Esophagus muscularis mucosa (tissue), 4 donors: Measurements from ENCODE around the gene MBD3L1. TPM values are rescaled to one million over a fixed set of nuclear protein-coding genes. Genes with fewer than 3 reads are reported as not detected.

Experiments used
- DNase-seq: peaks from one replicate; pipeline ENCODE4 v3.0.0-alpha.2; 2017; ENCODE audit errors: extremely low spot score
- H3K27ac ChIP-seq, 4 donors: fragments of 200-600 bp; sonication (generic); replicated peaks in 1 of 4; 1 replicate in 3 of 4; 2 replicates in 1 of 4; pipeline ENCODE4 v1.5.1; 2016 to 2019; ENCODE audit warnings: mild to moderate bottlenecking in 1 of 4
- H3K27me3 ChIP-seq, 4 donors: fragments of 200-600 bp; sonication (generic); one replicate each; pipeline versions ENCODE4 v1.5.1 to v1.6.0; 2016 to 2019
- H3K36me3 ChIP-seq, 4 donors: fragments of 200-600 bp; sonication (generic); one replicate each; pipeline ENCODE4 v1.5.1; 2016 to 2019
- H3K4me1 ChIP-seq, 4 donors: fragments of 200-600 bp; sonication (generic); one replicate each; pipeline ENCODE4 v1.5.1; 2016 to 2019
- H3K4me3 ChIP-seq, 4 donors: fragments of 200-600 bp; sonication (generic); 1 replicate in 2 of 4; 2 replicates in 2 of 4; pipeline ENCODE4 v1.5.1; 2016 to 2019; ENCODE audit warnings: mild to moderate bottlenecking in 4 of 4, moderate library complexity in 1 of 4
- H3K9me3 ChIP-seq, 4 donors: fragments of 200-600 bp; sonication (generic); 1 replicate in 3 of 4; 2 replicates in 1 of 4; pipeline ENCODE4 v1.5.1; 2016 to 2019
- CTCF ChIP-seq, 3 experiments: fragments of 200-600 bp in 2 of 3; fragments of 450-650 bp in 1 of 3; sonication (generic) in 2 of 3; IDR thresholded peaks; one replicate each; pipeline ENCODE4 v1.5.1; 2017 to 2019; ENCODE audit warnings: antibody characterized with exemption in 3 of 3, mild to moderate bottlenecking in 2 of 3, moderate library complexity in 1 of 3
- EP300 ChIP-seq: sonication (generic); formaldehyde crosslinking; IDR thresholded peaks from one replicate; pipeline ENCODE4 v1.6.1; 2017; ENCODE audit warnings: antibody characterized with exemption
- POLR2A ChIP-seq: fragments of 450-650 bp; IDR thresholded peaks from one replicate; pipeline ENCODE4 v1.6.1; 2017; ENCODE audit warnings: antibody characterized with exemption, moderate library complexity, mild to moderate bottlenecking, low read depth
- POLR2AphosphoS5 ChIP-seq, 2 donors: sonication (generic); formaldehyde crosslinking; IDR thresholded peaks; one replicate each; pipeline ENCODE4 v1.6.1; 2017; ENCODE audit warnings: antibody characterized with exemption in 2 of 2
- WGBS: methylation state at CpG from one replicate; pipeline ENCODE4 v1.1.5; 2018; 5-methylcytosine and 5-hydroxymethylcytosine counted together
- intact Hi-C: fragments of 100-400 bp; cut with DNase I; formaldehyde crosslinking; loops from one replicate; pipeline ENCODE4 v1.15.1; 2023
- total RNA-seq, 4 donors: library from RNA; depleted of rRNA; stranded (reverse); fragments of >200 nt; gene quantifications; one replicate each; pipeline versions ENCODE4 v1.1.0 to v1.2.1, GENCODE V29; 2016

MBD3L1 gene
- total RNA-seq, 4 donors from 2014 or later = not detected

- no peak for DNase-seq
- Histone ChIP-seq H3K9me3 (peaks cover 0 to 8% (median 4%) of the 10 kb centered on the region in 4 donors), H3K27ac (no peak overlapping the region), H3K4me3 (no peak overlapping the region), H3K27me3 (peaks cover 0 to 10% (median 0%) of the 10 kb centered on the region in 4 donors), H3K4me1 (no peaks in the 10 kb centered on the region), H3K36me3 (no peaks in the 10 kb centered on the region)
- no peak for TF ChIP-seq POLR2AphosphoS5 (IDR thresholded peaks at IDR 0.05)
- TF ChIP-seq CTCF (IDR thresholded peaks at IDR 0.05) = no peak
- TF ChIP-seq POLR2A = no peak
- TF ChIP-seq EP300 = no peak
- intact Hi-C loops = no loop called here
Observed at GRCh38 chr19:8884416-8884815, 52.2 kb downstream of the MBD3L1 start.

GRCh38 chr19:8887364-8887763 is 55.2 kb downstream of the MBD3L1 start:
- 75% methylated on average over 2 of the region's 2 CpGs for WGBS

GRCh38 chr19:8890260-8890659 is 58.1 kb downstream of the MBD3L1 start:
- H3K36me3 ChIP-seq = no peaks in the 10 kb centered on the region
- intact Hi-C loops = no loop called here
- DNase-seq = no peak
- no peaks in the 10 kb centered on the region for H3K4me1 ChIP-seq
- H3K27me3 ChIP-seq = peaks cover 0 to 4% (median 0%) of the 10 kb centered on the region in 4 donors
- no peak for TF ChIP-seq CTCF (IDR thresholded peaks at IDR 0.05)
- no peak for TF ChIP-seq POLR2A
- TF ChIP-seq POLR2AphosphoS5 (IDR thresholded peaks at IDR 0.05) = no peak
- no peak for TF ChIP-seq EP300
- H3K27ac ChIP-seq = no peak overlapping the region
- H3K9me3 ChIP-seq = no peaks in the 10 kb centered on the region
- H3K4me3 ChIP-seq = no peak overlapping the region

More at GRCh38 chr19:8887364-8887763, 55.2 kb downstream of the MBD3L1 start:
- Histone ChIP-seq H3K4me3 (no peak overlapping the region), H3K4me1 (no peaks in the 10 kb centered on the region), H3K36me3 (no peaks in the 10 kb centered on the region), H3K27ac (no peak overlapping the region), H3K9me3 (no peaks in the 10 kb centered on the region), H3K27me3 (peaks cover 0 to 4% (median 0%) of the 10 kb centered on the region in 4 donors)
- intact Hi-C loops = no loop called here
- DNase-seq = no peak
- TF ChIP-seq POLR2A (no peak), POLR2AphosphoS5 (IDR thresholded peaks at IDR 0.05) (no peak), CTCF (IDR thresholded peaks at IDR 0.05) (no peak), EP300 (no peak)

Other genes starting within 250 kb of the MBD3L1 start
- gene ADAMTS10, start 221.7 kb upstream of the MBD3L1 start, total RNA-seq = 10 to 100 TPM; 13.1 to 25.7 (median 20.3) TPM
- gene NFILZ, start 201.7 kb upstream of the MBD3L1 start, total RNA-seq = not detected
- gene ACTL9, start 133.6 kb upstream of the MBD3L1 start, total RNA-seq = not detected
- not detected for gene OR2Z1, start 110.7 kb upstream of the MBD3L1 start, total RNA-seq
- gene ZNF558, start 73 bp upstream of the MBD3L1 start, total RNA-seq = 10 to 100 TPM; 32.8 to 59.2 (median 46.5) TPM
- under 1 TPM in 3 of 4 donors, not detected in 1; under 0.01 TPM for gene MUC16, start 178.0 kb downstream of the MBD3L1 start, total RNA-seq